Activated T-cell treated with anti-CD3 and anti-CD28 coated beads, Interleukin-2, amount 50 U/mL, for 72 hours (primary cell): ENCODE data around the gene CLVS2. TPM values are rescaled to one million over a fixed set of nuclear protein-coding genes. Genes with fewer than 3 reads are reported as not detected.

Experiments
- ATAC-seq, 2 donors: fragments of 150-1000 bp; cut with Tn5 transposase; replicated peaks in 1 of 2; 2 replicates each; pipeline ENCODE4 v1.10.0; 2021; ENCODE audit warnings: moderate library complexity in 2 of 2, mild to moderate bottlenecking in 1 of 2
- DNase-seq, 2 donors: peaks; one replicate each; pipeline ENCODE4 v3.0.0; 2021 to 2022; ENCODE audit warnings: mixed read lengths in 1 of 2
- H3K27ac Mint-ChIP-seq: one replicate; pipeline ENCODE4 v1.8.0; 2022; ENCODE audit warnings: mild to moderate bottlenecking, moderate library complexity, mixed read lengths
- H3K27me3 Mint-ChIP-seq: one replicate; pipeline ENCODE4 v1.8.0; 2022; ENCODE audit warnings: low read depth, mixed read lengths
- H3K36me3 Mint-ChIP-seq, 2 donors: one replicate each; pipeline ENCODE4 v1.8.0; 2022; ENCODE audit warnings: mixed read lengths in 2 of 2, mild to moderate bottlenecking in 1 of 2; ENCODE audit not compliant: insufficient read depth in 2 of 2
- H3K4me1 Mint-ChIP-seq: one replicate; pipeline ENCODE4 v1.8.0; 2022; ENCODE audit warnings: low read depth, mixed read lengths
- H3K4me3 Mint-ChIP-seq, 2 donors: one replicate each; pipeline ENCODE4 v1.8.0; 2022; ENCODE audit warnings: mild to moderate bottlenecking in 2 of 2, mixed read lengths in 2 of 2, moderate library complexity in 2 of 2
- H3K9me3 Mint-ChIP-seq, 2 donors: one replicate each; pipeline ENCODE4 v1.8.0; 2022; ENCODE audit warnings: mixed read lengths in 2 of 2
- total RNA-seq, 2 donors: library from RNA; stranded (reverse); gene quantifications; one replicate each; pipeline ENCODE4 v1.2.3, GENCODE V29; 2022

CLVS2 gene
- total RNA-seq, 2 donors from 2014 or later: not detected

DNA sequence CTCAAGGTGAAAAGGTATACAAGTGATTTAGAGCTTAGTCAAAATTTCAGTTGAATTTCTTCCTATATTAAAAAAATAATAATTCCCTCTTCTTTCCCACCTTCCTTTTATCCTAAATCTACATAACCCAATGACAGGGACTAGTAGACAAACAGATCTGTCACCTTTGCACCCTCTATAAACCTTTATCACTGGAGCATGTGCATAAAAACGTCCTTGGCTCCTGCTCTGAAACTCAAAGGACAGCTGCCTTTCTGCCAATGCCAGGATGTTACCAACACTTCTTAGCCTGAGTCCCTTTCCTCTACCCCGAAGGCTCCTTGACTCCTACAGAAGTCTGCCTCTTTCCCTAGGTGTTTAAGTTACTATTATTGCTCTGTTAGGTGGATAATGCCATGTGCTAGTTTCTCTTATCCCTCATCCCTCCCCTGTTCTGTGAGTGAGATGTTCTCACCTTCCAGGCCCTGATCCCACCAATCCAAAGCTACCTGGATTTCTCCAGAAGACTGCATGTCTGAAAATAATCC is 4.3 kb downstream of the CLVS2 start:
- DNase-seq (no peak), ATAC-seq (no peak)
- Mint-ChIP-seq H3K36me3 (peaks cover 0 to 3% of the 10 kb centered on the region in 2 donors), H3K9me3 (peaks cover 0 to 3% of the 10 kb centered on the region in 2 donors), H3K27me3 (peaks cover 32% of the 10 kb centered on the region), H3K4me1 (no peaks in the 10 kb centered on the region), H3K27ac (no peak overlapping the region), H3K4me3 (no peak overlapping the region)

DNA sequence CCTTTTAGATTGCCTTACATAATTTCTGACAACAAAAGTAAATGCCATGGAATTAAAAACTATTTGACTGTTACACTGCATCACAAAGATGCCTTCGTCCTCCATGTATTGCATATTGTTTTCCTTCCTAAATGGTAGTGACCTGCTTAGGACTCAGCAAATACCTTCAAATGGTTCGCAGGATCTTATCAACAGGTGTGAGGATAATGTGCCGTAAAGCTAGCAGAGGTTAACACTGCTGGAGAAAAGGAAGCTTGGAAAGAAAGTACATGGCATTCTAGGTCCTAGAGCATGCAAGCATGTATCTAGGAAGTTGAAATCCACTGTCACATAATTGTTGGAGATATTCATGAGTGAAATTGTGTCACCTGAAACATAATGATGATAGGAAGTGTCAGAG is 5.5 kb downstream of the CLVS2 start:
- H3K4me1 Mint-ChIP-seq: no peaks in the 10 kb centered on the region
- H3K4me3 Mint-ChIP-seq: no peak overlapping the region
- no peak for DNase-seq
- H3K36me3 Mint-ChIP-seq: peaks cover 0 to 3% of the 10 kb centered on the region in 2 donors
- ATAC-seq: no peak
- H3K27me3 Mint-ChIP-seq: peaks cover 24% of the 10 kb centered on the region
- no peak overlapping the region for H3K27ac Mint-ChIP-seq
- H3K9me3 Mint-ChIP-seq: peaks cover 0 to 3% of the 10 kb centered on the region in 2 donors

DNA sequence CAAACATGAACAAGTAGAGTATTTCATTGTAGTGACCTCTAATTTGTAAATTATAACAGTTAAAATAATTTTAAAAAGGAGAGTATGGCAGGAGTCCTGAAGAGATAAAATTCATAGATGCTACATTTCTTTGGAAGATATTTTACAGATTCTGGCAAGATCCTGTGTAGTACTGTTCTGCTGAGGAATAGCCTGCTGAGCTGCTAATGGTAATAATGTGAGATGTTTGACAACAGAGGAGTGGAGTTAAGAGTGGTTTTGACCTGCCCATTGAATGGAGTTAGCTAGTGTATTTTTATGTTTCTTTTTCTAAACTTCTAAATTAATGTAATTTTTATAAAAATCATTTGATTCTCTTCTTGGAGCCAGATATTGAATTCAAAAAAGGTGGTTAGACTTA is 11.8 kb downstream of the CLVS2 start:
- ATAC-seq (no peak), DNase-seq (no peak)
- Mint-ChIP-seq H3K4me1 (no peaks in the 10 kb centered on the region), H3K9me3 (peaks cover 0 to 3% of the 10 kb centered on the region in 2 donors), H3K36me3 (no peaks in the 10 kb centered on the region), H3K27me3 (no peaks in the 10 kb centered on the region), H3K27ac (no peak overlapping the region), H3K4me3 (no peak overlapping the region)

DNA sequence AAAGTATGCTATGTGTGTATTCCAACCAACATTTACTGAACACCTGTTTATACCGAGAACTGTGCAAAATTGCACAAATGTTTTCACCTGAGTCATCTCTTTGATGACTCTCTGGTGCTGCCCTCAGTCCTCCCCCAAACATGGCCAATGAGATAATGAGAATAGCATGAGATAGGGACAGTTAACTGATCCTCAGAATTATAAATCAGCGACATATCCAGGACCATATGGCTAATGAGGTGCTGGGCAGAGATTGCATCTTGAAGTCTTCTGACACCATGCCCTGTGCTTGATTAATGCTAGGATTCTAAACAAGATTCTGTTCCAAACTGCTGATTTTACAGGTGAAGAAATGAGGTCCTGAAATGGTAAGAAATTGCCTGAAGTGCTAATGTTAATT is 13.0 kb downstream of the CLVS2 start:
- DNase-seq (no peak), ATAC-seq (no peak)
- Mint-ChIP-seq H3K27me3 (no peaks in the 10 kb centered on the region), H3K27ac (no peak overlapping the region), H3K4me1 (no peaks in the 10 kb centered on the region), H3K4me3 (no peak overlapping the region), H3K9me3 (peaks cover 0 to 3% of the 10 kb centered on the region in 2 donors), H3K36me3 (no peaks in the 10 kb centered on the region)

DNA sequence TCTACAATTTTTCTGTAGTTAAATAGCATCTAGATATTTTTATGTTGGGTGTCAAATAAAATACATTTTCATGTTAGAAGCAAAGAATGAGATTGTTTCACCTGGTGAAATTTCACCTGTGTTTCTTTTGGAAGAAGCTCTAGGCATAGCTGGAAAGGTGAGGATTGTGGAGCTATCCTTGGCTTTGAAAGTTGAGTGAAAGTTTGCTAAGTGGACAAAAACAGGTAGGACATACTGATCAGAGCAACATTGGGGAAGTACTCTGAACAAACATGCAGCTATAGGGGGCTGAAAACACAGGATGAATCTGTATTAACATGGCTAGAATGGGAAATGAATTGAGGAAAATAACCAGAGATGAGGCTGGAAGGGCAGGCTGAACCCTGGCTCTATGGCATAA is 18.8 kb downstream of the CLVS2 start:
- ATAC-seq (no peak), DNase-seq (no peak)
- H3K27ac Mint-ChIP-seq: no peak overlapping the region
- peaks cover 3 to 8% of the 10 kb centered on the region in 2 donors for H3K9me3 Mint-ChIP-seq
- no peak overlapping the region for H3K4me3 Mint-ChIP-seq
- H3K4me1 Mint-ChIP-seq: no peaks in the 10 kb centered on the region
- H3K36me3 Mint-ChIP-seq: no peaks in the 10 kb centered on the region
- H3K27me3 Mint-ChIP-seq: no peaks in the 10 kb centered on the region

DNA sequence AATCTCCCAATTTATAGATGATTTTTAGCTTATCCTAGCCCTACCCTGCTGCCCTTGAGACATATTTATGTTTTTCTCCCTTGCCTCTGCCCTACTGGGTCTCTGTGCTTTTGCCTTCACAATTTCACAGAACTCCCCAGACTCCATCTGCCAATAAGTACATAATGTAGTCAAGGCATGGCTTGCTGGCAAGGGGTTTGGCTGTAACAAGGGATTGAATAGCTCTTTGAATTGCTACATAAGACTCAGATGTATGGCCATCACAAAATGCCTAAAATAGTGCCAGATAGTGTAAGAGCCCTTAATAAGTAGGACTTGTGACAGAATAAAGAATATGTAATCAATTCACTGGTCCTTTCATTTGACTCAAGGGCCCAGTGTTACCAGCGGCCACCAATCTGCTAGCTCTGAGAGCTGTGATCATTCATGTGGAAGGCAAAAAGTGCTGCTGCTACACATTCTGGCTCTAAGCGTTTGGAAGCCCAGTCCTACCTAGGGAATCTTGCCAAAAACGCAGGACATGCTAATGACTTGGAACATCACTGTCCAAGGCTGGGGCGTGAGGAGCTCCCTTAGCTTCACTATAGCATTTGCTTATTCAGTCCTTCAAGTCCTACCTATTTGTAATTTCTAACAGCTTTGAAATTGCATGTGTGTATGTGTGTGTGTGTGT is 20.5 kb downstream of the CLVS2 start:
- DNase-seq (no peak), ATAC-seq (no peak)
- Mint-ChIP-seq H3K4me1 (no peaks in the 10 kb centered on the region), H3K4me3 (no peak overlapping the region), H3K9me3 (peaks cover 3 to 5% of the 10 kb centered on the region in 2 donors), H3K27ac (no peak overlapping the region), H3K36me3 (no peaks in the 10 kb centered on the region), H3K27me3 (no peaks in the 10 kb centered on the region)

DNA sequence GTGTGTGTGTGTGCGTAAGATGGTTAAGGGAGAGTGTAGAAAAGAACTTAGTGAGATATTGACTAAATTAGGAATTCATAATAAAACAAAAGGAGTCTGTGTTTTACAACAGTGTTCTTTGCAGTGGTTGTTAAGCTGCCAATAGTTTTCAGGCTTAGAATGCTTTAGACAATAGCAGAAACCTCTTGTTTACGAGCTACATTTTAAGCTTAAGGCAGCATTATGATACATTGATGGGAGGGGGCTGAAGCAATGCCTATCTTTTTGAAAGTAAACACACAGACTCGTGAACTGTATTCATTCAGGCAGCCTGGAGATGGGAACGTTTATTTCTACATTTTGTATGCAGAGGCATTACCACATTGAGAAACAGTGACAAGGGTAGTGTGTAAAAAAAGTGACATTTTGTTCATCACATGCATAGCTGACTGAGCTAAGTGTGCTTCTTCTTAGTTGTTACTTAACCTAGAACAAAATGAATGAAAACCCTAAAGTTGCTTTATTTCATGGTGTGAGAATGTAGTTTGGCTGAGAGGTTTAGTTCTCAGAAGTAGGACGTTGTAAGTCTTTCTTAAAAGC is 21.2 kb downstream of the CLVS2 start:
- no peak for ATAC-seq
- no peak overlapping the region for H3K4me3 Mint-ChIP-seq
- no peak overlapping the region for H3K27ac Mint-ChIP-seq
- H3K9me3 Mint-ChIP-seq: peaks cover 3 to 5% of the 10 kb centered on the region in 2 donors
- H3K4me1 Mint-ChIP-seq: no peaks in the 10 kb centered on the region
- DNase-seq: no peak
- no peaks in the 10 kb centered on the region for H3K36me3 Mint-ChIP-seq
- H3K27me3 Mint-ChIP-seq: no peaks in the 10 kb centered on the region

DNA sequence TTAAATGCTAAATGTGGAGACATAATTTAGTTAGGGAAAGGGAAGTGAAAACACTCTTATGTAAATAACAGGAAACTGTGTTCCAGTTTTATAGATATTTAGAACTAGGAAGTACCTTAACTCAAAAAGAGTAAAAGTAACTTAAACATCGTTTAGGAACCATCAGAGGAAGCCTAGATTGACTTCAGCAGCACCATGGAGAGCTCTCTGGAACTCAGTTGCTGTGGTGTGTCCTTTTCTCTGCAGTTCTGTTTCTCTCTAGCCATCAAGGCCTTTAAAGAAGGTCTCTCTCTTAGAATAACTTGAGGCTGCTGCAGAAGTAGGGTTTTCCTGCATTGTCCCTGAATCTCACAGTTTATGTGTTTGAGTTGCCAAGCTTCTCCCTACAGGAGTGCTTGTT is 26.9 kb downstream of the CLVS2 start:
- Mint-ChIP-seq H3K9me3 (peaks cover 3 to 4% of the 10 kb centered on the region in 2 donors), H3K4me3 (no peak overlapping the region), H3K4me1 (no peaks in the 10 kb centered on the region), H3K27ac (no peak overlapping the region), H3K27me3 (no peaks in the 10 kb centered on the region), H3K36me3 (no peaks in the 10 kb centered on the region)
- no peak for DNase-seq
- no peak for ATAC-seq

DNA sequence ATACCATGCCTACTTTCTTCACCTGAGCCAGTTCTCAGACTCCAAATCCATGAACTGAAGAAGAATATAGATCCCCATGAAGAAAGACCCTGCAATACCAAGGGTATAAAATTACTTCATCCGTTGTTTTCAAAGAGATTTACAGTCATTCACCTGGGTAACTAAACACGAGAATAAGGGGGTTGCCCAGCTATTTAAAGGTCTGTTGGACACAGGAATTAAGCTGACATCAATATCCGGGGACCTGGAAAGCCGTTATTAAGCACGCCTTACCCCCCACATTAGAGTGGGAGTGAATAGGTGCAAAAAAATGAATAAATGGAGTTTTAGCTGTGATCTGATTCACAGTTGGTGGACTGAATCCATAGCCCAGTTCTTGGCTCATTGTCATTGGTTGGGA is 28.9 kb downstream of the CLVS2 start:
- no peak for ATAC-seq
- H3K27ac Mint-ChIP-seq: no peak overlapping the region
- DNase-seq: no peak
- peaks cover 0 to 5% of the 10 kb centered on the region in 2 donors for H3K9me3 Mint-ChIP-seq
- no peaks in the 10 kb centered on the region for H3K36me3 Mint-ChIP-seq
- H3K4me3 Mint-ChIP-seq: no peak overlapping the region
- H3K27me3 Mint-ChIP-seq: no peaks in the 10 kb centered on the region
- no peaks in the 10 kb centered on the region for H3K4me1 Mint-ChIP-seq

DNA sequence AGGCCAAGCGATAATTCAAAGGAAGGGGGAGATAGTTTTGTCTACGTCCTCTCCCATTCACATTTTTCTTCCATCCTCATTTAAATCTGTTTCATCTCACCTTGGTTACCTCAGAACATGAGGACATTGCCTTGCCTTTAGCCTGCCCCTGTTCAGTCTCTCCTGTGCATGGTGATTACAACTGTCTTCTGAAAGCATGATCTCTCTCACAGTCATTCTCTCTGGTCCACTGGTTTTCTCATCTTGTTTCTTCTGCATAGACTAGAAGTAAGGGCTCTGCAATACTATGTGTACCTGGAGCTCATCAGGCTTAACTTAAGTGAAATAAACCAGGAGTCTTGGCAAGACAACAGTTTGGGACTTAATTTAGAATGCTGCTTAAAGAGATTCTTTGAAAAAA is 31.4 kb downstream of the CLVS2 start:
- Mint-ChIP-seq H3K4me3 (no peak overlapping the region), H3K9me3 (peaks cover 0 to 6% of the 10 kb centered on the region in 2 donors), H3K27ac (no peak overlapping the region), H3K27me3 (no peaks in the 10 kb centered on the region), H3K4me1 (no peaks in the 10 kb centered on the region), H3K36me3 (no peaks in the 10 kb centered on the region)
- DNase-seq (no peak), ATAC-seq (no peak)

DNA sequence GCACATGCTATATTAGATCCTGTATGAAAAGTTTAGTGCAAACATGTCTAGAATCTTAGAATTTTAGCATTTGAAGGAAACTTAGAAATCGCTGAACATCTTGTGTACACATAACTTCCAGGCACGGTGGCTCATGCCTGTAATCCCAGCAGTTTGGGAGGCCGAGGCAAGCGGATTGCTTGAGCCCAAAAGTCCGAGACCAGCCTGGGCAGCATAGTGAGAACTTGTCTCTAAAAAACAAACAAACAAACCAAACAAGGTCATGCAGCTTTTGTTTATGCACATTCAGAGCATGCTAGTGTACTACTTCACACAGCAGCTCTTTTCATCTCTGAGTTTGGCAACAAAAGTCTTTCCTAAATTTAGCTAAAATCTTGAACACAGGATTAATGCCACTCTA is 32.2 kb downstream of the CLVS2 start:
- no peak for DNase-seq
- H3K4me3 Mint-ChIP-seq: no peak overlapping the region
- ATAC-seq: no peak

DNA sequence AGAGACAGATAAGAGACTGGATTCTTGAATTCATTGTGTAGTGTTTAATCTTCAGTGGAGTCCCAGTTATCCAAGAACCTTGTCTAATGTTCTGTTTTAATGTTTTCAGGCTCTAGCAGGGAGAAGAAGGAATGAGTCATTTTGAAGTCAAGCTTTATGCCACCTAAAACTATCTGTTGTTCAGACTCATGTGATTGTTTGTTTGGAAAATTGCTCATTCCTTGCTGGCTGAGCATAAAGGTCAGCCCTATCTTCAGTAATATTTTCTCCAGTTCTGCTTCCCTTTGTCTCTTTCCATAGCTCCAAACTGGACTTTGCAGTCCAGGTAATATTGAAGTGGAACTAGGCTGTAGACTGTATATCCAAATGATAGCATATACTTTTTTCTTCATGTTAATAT is 34.2 kb downstream of the CLVS2 start:
- no peak for ATAC-seq
- no peak overlapping the region for H3K27ac Mint-ChIP-seq
- no peaks in the 10 kb centered on the region for H3K27me3 Mint-ChIP-seq
- no peak for DNase-seq
- H3K4me1 Mint-ChIP-seq: no peaks in the 10 kb centered on the region
- no peak overlapping the region for H3K4me3 Mint-ChIP-seq
- no peaks in the 10 kb centered on the region for H3K36me3 Mint-ChIP-seq
- peaks cover 0 to 8% of the 10 kb centered on the region in 2 donors for H3K9me3 Mint-ChIP-seq

More for the DNA sequence above, 32.2 kb downstream of the CLVS2 start:
- H3K27ac Mint-ChIP-seq: no peak overlapping the region
- no peaks in the 10 kb centered on the region for H3K27me3 Mint-ChIP-seq
- no peaks in the 10 kb centered on the region for H3K4me1 Mint-ChIP-seq
- no peaks in the 10 kb centered on the region for H3K36me3 Mint-ChIP-seq
- peaks cover 0 to 6% of the 10 kb centered on the region in 2 donors for H3K9me3 Mint-ChIP-seq

DNA sequence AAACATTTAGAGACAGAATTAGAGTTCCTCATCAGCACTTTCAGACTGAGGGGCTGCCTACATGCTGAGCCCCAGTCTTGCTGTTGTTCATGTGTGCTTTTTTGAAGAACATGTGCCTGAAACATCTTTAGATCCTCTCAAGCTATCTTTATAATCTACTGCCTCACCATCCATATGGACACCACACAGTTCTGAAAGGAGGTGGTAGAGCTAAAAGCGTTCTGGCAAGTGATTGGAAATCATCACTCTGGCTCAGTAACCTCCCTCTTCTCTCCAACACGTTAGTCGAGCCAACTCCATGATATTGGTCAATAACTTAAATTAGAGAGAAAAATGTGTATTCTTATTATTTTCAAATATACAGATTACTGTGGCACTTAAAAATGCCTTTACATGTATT is 40.6 kb downstream of the CLVS2 start:
- no peaks in the 10 kb centered on the region for H3K4me1 Mint-ChIP-seq
- H3K4me3 Mint-ChIP-seq: no peak overlapping the region
- DNase-seq (no peak), ATAC-seq (no peak)
- H3K27me3 Mint-ChIP-seq: no peaks in the 10 kb centered on the region
- no peaks in the 10 kb centered on the region for H3K36me3 Mint-ChIP-seq
- no peak overlapping the region for H3K27ac Mint-ChIP-seq
- peaks cover 2 to 8% of the 10 kb centered on the region in 2 donors for H3K9me3 Mint-ChIP-seq

DNA sequence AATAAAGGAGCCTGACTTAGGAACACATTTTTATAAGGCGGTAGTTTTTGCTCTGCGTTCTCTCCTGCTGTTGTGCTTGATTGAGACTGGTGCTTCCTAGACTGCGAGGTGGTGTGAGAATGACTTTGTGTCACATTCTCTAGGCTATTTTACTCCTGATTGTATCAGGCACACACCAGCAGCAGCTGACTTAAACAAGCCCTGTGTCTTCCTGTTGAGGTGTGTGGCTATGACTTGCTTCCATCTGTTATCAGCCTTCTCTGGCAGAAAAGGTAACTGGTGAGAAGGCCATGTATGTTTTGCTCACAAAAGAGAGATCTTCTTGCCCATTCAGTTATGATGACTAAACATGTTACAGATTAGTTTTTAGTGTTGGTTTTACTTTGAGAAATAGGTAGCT is 43.4 kb downstream of the CLVS2 start:
- H3K4me1 Mint-ChIP-seq: no peaks in the 10 kb centered on the region
- DNase-seq: no peak
- no peak overlapping the region for H3K27ac Mint-ChIP-seq
- peaks cover 2 to 6% of the 10 kb centered on the region in 2 donors for H3K9me3 Mint-ChIP-seq
- no peak overlapping the region for H3K4me3 Mint-ChIP-seq
- no peaks in the 10 kb centered on the region for H3K36me3 Mint-ChIP-seq
- ATAC-seq: no peak
- H3K27me3 Mint-ChIP-seq: no peaks in the 10 kb centered on the region
